H1 (cell line): Measurements from ENCODE around the gene NOP16. TPM values are rescaled to one million over a fixed set of nuclear protein-coding genes. Genes with fewer than 3 reads are reported as not detected.

ENCODE experiments used
- CHD1 ChIP-seq: IDR thresholded peaks from 2 replicates; pipeline ENCODE4 v1.6.1; 2012; ENCODE audit warnings: low read depth, low read length, improper control_type of control experiment
- CHD2 ChIP-seq: IDR thresholded peaks from 2 replicates; pipeline ENCODE4 v1.6.1; 2012; ENCODE audit warnings: low read length, improper control_type of control experiment
- HDAC6 ChIP-seq: IDR thresholded peaks from one replicate; pipeline ENCODE4 v1.7.1; 2012; ENCODE audit warnings: low read depth, mild to moderate bottlenecking, inconsistent platforms, low read length, moderate library complexity
- MAFK ChIP-seq: IDR thresholded peaks from 2 replicates; pipeline ENCODE4 v1.6.1; 2012; ENCODE audit warnings: low read depth, mild to moderate bottlenecking, improper control_type of control experiment, low read length
- polyA plus RNA-seq, 7 experiments: library from polyadenylated mRNA; depleted of rRNA in 3 of 7; stranded (reverse) in 5 of 7; unstranded in 2 of 7; fragments of >200 nt in 5 of 7; fragments of 200-250 nt in 2 of 7; gene quantifications; 1 replicate in 5 of 7; 2 replicates in 1 of 7; 4 replicates in 1 of 7; pipeline versions ENCODE4 v1.2.1 to v1.2.3, GENCODE V29; 2011 to 2013; ENCODE audit warnings: missing spikeins in 2 of 7, mixed read lengths in 2 of 7
- total RNA-seq: library from RNA; stranded (reverse); fragmentation: NEBNext Ultra II Directional; extraction: Animal tissue kit (Norgen Biotek cat#: 25700); gene quantifications from 2 replicates; pipeline ENCODE4 v1.2.1, GENCODE V29; 2021

Gene NOP16
- total and polyA plus RNA-seq, 2 of the 8 experiments (the other 6 are each of a cell fraction or from before 2014, with no cell fraction given) = 46.9 to 65.2 TPM

DNA sequence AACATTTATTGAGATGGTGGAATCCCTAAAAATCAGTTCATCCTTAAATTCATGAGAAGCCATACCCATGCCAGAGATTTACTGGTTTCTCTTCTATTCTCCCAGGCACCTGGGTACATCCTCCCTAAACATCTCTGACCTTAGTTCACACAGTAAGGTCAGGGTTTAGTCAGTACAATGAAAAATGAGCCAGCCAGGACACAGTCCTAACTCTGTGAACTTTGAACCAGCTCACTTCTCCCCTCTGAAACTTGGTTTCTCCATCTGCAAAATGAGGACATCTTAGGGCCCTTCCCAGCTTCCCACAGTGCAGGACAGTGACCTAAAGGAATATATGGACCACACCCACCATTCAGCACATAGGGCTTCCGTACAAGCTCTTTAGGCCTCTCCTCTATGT lies 1.9 kb downstream of the NOP16 start (continued):
- TF ChIP-seq MAFK (no peak), CHD1 (no peak), CHD2 (no peak), HDAC6 (no peak)
